Measurements from ENCODE around the gene CADM3.

CADM3 gene

DNA sequence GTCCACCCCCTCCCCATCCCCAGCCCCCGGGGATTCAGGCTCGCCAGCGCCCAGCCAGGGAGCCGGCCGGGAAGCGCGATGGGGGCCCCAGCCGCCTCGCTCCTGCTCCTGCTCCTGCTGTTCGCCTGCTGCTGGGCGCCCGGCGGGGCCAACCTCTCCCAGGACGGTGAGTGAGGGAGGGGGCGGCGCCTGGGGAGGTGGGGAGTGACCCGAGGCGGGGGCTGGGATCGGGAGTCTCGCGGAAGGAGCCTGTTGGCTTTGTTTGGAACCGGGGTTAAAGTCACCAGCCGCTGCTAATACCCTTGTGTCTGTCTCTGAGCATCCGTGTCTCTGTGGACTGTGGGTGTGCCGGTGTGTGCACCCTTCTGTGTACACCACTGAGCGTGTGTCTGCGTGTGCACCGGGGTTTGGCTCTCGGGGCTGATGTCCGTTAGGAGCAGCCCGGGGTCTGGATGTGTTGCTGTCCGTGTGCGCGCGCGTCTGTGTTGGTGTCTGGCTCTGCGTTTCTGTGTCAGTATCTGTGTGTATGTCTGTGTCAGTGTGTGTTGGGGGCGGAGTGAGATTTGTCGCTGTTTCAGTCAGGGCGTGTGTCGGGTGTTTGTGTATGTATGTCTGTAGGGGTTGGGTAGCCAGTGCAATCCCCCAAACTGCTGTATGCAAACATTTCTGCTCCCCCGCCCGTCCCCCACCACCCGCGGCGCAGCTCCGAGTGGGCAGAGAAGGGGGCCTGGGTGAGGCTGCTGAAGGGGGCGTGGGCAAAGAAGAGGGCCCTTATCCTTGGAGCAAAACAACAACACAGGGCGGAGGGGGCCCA is 480 bp downstream of the CADM3 start:
- H3K27ac ChIP-seq: peak overlapping the region in 2 of 21 experiments; percentile 49
- H3K4me3 ChIP-seq: peak overlapping the region in 3 of 7 experiments; percentile 8 to 30 (median 12)

DNA sequence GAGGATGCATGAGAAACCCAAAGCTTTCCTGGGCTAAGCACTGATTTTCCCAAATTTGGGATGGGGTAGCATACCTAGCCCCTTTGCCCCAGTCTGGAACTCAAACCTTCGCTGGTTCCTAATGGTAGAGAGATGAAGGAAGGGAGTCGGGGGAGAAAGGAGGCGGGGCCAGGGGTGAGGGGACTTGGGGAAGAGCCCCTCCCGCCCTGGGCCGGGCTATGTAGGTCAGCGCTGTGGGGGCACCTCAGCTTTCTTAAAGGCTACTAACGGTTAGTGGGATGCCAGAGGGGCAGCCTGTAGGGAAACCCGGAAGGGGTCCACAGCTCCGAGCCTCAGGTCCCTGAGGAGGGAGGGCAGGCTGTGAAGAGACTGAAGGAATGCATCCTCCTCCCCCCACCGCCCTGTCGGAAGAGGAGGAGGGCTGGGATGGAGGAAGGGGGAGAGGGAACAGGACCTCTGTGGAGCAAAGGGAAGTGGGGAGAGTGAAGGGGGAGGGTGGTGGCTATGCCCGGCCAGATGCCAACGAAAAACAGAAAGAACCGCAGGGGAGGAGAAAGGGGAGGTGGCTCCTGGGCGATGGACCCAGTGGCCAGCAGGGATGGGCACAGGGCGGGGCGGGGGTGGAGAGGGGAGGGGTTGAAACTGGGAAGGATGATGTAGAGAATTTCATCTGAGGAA is 1.3 kb downstream of the CADM3 start:
- Histone ChIP-seq H3K4me3 (peak overlapping the region in 3 of 7 experiments; percentile 8 to 14 (median 12)), H3K27ac (no peak overlapping the region)

DNA sequence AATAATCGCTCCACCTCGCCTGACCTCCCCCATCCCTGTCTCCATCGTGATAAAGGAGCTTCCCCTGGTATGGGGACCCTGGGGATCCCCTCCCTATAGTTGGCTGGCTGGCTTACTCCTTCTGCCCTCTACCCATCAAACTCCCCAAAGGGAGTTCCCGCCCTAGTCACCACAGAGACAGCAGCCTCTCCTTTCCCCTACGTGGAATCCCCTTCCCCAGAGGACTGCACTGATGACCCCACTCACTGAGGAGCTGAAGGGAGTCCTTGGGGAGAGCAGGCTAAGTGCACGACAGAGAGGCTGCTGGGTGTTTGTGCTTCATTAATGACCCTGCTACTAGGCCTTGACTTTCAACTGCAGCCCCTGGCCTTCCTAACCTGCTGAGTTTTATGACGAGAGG is 1.9 kb downstream of the CADM3 start:
- Histone ChIP-seq H3K27ac (no peak overlapping the region), H3K4me3 (no peak overlapping the region)

DNA sequence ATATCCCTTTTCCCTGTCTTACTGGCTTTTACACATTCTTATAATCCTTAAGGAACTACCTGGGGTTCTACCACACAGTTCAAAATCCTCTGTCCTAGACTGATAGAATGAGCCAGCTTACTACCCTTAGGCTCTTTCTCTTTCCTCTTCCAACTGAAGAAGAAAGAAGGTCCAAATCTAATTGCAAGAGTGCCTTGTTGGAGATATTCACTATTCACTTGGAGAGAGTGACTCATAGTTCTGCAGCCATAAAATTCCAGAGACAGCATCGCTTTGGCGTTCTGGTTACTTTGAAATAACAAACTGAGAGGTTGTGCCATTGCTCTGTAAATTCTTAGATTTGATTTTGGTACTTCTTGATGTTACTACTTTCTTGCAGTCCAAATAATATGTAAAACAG is 4.2 kb downstream of the CADM3 start:
- H3K4me3 ChIP-seq: no peak overlapping the region
- no peak overlapping the region for H3K27ac ChIP-seq

DNA sequence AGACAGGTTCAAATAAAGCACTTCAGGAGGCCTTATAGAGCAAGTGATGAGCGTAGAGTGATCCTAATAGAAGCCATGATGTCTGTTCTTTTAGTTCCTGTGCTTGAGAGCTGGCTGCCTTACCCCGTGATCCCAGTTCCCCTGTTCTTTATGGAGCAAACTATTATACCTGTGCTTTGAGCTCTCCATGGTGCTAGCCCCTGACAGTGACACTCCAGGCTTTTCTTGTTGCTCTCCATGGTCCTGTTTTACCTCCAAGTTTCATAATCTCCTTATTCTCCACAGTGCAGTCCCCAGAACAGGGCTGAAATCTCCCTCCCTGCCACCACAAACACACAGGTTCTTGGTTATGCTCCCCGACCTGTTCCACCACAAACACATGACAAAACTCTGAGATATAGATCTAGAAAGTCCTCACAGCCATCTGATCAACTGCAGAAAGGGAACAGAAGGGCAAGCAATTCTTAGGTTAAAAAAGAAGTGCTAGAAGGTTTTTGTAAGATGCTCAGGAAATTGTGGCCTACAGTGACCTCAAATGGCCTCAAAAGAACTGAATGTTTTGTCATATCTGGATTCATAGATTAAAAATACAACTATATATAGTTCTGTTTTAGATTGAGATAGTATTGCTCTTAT is 6.0 kb downstream of the CADM3 start:
- Histone ChIP-seq H3K4me3 (no peak overlapping the region), H3K27ac (no peak overlapping the region)

DNA sequence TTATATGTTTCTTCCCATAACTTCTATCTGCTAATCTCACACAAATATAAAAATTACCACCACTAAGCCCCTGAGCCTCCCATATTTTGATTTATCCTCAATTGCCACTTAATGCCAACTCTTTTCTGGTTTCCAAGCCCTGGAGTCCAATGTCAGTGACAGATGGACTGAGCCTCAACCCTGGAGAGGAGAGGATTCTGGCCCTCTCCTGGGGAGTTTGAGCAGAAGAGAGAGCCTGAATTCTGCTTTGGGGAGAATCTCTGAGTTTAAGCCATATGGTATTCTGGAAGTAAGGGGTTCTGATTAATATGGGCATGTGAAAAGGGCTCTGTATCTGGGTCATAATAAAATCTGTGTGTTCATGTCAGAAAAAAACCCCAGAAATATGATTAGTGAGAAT is 8.5 kb downstream of the CADM3 start:
- H3K4me3 ChIP-seq: no peak overlapping the region
- no peak overlapping the region for H3K27ac ChIP-seq

DNA sequence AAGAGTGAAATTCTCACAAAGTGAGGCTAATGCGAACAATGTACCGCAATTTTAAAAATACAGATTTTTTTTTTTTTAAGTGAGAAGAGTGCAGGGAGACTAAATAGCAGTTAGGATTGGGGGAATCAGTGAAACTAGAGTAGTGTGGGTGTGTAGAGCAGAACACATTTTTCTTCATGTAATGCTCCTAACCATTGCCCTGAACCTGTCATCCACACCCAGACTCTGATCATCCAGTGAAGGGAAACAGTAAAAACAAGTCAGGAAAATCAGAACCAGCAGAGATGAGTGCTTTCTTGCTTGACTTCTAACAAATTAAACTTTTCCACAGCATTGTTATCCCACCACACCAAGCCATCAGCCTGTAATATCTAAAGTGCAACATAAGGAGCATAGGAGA is 9.1 kb downstream of the CADM3 start:
- no peak overlapping the region for H3K4me3 ChIP-seq

DNA sequence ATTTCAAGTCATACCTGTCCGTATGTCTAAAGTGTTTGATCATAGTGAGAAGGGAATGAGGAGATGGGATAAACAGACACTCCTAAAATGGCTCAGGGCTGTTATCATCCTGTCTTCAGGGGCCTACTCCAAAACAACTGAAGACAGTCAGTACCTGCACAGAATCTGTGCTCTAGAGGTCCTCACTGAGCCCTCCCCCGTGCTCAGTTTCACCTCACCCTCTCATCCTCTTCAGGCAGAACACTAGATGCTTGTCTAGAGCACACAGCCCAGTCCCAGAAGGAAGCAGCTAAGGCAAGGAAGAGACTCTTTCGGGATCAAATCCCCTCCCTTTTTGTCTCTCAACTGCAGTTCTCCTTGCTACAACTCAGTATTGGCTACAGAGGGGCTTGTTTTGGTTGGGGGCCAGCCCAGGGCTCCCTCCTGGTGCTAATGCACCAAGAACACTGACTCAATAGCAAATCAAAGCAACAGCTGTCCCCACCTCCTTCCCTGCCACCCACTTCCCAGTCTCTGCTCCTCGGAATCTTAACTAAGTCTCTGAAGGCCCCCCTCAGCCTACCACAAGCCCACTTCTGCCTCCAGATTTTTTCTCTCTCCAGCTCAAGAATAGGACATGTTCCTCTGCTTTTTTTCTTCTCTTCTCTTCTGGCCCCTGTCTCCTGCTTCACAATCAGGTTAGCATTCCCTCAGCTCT is 10.1 kb downstream of the CADM3 start:
- H3K27ac ChIP-seq: no peak overlapping the region
- H3K4me3 ChIP-seq: no peak overlapping the region

More for the DNA sequence above, 9.1 kb downstream of the CADM3 start:
- H3K27ac ChIP-seq: no peak overlapping the region

DNA sequence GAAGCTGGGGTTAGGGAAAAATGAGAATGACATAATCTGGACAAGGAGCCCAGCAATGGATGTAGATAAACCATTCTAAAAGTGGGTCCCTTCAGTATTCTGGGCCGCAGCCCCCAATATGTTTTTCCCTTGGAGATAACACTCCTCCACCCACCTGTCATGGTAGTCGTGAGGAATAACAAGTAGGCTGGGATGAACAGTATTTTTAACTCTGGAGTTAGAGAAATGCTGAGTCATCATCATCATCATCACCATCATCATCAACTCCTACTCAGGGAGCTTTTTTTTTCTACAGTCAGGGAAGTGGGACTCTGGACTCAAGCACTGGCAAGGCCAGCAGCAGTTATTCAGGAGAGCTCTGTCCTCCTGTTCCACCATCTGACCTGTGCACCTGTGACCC is 12.8 kb downstream of the CADM3 start:
- H3K27ac ChIP-seq: no peak overlapping the region
- no peak overlapping the region for H3K4me3 ChIP-seq

DNA sequence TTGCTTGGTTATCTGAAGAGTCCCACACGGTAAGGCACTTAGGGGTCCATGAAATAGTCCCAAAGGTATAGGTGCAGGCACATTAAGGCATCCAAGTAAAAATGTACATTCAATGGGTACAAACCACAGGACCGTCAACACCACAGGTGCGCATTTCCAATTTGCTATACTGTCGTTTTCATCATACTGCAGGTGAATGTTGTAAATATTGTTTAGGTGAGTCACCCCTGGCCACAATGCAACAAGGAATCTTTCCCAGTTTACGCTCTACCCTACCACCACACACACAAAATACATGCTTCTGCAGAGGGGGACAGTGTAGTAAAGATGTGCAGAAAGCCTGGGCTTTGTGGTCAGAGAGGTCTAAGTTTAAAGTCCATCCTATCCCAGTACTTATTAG is 13.7 kb downstream of the CADM3 start:
- Histone ChIP-seq H3K27ac (no peak overlapping the region), H3K4me3 (no peak overlapping the region)

DNA sequence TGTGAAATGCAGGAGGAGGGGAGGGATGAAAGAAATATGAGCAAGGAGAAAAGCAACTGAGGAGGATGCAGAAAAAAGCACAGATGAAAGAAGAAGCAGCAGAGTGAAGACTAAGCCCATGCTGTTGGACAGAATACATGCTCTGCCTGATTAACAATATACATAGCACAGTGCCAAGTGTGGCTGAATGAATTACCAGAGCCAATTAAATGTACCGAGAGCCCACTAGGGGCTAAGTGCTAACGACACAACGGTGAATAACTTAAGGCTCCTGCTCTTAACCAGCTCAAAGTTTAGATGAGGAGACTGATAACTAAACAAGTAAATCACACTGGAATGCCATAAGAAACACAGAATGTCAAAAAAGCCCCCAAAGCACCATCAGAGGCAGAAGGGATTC is 15.6 kb downstream of the CADM3 start:
- Histone ChIP-seq H3K4me3 (no peak overlapping the region), H3K27ac (no peak overlapping the region)

DNA sequence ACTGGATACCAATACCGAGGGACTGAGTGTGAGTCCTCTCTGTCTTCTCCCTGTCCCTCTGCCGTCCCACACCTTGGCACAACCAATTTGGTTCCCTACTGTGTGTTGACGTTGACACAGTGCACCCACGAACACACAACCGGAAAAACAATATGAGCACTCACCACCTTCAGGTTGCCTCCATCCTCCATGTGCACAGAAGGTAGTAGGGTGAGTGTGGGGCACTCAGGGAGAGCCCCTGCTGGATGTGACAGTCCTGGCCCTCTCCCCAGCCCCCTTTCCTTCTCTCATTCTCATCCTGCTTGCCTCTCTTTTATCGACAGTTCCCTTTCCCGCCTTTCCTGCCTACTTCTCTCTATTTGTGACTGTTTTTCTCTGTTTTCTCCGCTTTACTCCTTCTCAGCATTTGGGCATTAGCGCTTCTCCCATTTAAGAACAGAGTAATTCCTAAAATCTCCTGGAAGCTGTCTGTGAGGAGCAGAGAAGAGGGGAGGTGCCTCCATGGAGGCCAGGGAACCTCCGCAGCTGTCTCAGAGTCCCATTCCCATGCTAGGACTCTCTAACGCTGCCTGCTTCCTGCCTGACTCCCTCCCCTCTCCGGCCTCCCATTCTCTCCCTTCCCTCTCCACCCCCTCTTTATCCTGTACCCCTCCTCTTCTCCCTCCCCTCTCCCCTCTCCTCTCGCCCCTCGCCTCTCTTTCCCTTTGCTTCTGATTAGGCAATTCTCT is 16.4 kb downstream of the CADM3 start:
- H3K27ac ChIP-seq: peak overlapping the region in 1 of 21 experiments; percentile 34
- H3K4me3 ChIP-seq: peak overlapping the region in 4 of 7 experiments; percentile 6 to 27 (median 14)

DNA sequence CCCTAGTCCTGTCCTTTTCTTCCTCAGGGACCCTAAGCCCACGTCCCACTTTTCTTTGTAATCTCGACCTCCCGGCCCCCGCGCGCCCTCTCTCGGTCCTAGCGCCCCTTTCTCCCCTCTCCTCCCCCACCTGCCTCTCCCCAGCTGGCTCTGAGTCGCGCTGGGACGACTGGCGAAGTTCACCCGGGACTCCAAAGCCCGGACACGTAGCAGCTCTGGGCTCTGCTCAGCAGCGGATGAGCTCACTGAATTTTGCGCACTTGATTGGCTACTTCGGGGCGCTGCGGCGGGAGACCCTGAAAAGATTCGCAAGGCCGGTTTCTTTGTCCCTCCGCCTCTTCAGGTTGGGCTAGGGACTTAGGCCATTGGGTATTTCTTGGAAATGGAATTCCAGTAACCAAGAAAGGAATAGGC is 17.0 kb downstream of the CADM3 start:
- Histone ChIP-seq H3K27ac (peak overlapping the region in 1 of 21 experiments; percentile 34), H3K4me3 (peak overlapping the region in 4 of 7 experiments; percentile 6 to 27 (median 14))

DNA sequence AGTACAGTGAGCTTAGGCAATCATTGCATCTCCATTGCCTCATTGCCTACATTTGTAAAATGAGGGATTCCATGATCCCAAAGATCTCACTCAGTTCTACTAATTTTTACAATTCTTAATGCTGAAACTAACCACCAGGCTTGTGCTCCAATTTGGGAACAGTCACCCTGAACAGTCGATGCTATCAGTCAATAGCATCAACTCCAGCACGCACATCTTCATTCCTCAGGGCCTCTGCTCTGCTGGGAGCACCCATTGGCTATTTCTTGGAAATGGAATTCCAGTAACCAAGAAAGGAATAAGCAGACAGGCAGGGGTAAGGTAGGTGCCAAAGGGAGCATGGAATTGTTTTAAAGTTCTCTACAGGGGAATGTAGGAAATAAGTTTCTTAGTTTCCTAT is 19.0 kb downstream of the CADM3 start:
- Histone ChIP-seq H3K4me3 (no peak overlapping the region), H3K27ac (no peak overlapping the region)

DNA sequence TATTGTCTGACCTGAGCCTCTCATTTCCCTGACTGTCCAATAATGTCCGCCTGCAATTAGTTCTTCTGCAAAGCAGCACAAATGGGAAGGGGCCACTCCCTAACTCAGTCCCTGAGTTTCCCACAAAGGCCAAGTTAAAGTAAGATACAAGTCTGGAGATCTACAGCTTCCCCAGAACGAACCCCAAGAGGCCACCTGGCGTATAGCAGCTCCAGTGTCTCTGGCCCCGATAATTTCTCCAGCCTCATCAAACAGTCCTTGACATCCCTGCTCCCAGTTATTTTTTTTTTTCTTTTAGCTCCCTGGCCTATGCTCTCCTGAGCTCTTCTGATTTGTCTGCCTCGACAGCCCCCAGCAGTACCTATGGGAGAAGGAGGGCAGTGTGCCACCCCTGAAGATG is 25.1 kb downstream of the CADM3 start:
- Histone ChIP-seq H3K27ac (no peak overlapping the region), H3K4me3 (no peak overlapping the region)

DNA sequence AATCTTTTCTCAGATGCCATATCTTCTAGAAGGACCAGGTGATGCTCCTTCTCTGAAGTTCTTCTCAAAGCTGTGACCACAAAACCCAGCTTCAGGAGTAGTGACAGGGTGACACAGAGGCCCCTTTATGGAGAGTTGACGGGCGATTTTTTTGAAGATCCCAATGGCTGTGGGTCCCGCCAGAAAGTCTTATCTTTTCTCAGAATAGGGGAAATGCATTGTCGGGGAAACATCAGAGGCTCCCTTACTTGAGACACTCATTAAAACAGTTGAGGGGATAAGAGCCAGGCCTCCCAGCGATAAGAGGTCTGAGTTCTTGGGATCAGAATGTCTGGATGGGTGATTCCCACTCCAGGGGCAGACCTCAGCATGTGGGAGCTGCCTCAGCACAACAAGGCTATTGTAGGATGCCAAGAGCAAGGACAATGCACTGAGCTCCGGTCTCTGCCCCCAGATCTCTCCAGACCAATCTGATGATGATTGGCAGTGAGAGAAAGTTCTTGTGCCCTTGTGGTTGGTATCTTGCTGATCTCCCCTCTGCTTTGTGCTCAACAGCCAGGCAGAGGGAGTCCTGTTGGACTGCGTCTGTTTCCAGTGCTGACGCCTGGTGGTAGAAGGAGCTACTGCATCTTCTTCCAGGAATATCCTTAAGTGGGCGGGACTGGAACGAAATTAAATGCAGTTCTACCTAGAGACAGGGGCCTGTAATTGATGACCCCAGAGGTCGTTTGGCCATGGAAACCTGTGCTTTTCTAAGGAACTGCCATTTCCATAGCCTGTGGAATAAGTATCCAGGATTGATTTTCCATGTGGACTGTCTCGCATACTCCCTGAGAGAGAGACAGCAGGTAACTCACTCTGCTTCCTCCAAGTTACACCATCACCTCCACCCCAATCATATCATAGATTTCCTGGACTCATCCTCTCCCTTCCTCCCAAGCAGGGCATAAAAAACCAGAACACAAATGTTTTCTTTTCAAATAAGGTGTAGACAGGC is 26.4 kb downstream of the CADM3 start:
- no peak overlapping the region for H3K4me3 ChIP-seq
- H3K27ac ChIP-seq: no peak overlapping the region

DNA sequence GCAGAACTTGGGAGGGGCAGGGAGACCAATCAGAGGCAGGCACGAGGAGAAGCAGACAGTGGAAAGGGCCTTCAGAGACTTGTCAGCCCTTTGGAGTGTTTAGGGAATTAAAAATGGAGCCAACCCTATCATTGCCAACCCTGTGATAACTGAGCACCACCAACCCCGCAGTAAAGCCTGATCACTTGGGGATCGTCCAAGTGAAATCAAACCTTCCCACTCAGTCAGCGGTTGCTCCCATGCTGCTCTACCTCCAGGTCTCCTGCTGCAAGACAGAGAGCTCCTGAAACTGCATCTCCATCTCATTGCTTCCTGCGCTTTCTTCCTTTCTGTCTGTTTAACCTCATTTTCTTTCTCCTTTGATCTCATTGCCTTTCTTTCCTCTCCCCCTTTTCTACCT is 28.5 kb downstream of the CADM3 start:
- Histone ChIP-seq H3K4me3 (no peak overlapping the region), H3K27ac (no peak overlapping the region)

DNA sequence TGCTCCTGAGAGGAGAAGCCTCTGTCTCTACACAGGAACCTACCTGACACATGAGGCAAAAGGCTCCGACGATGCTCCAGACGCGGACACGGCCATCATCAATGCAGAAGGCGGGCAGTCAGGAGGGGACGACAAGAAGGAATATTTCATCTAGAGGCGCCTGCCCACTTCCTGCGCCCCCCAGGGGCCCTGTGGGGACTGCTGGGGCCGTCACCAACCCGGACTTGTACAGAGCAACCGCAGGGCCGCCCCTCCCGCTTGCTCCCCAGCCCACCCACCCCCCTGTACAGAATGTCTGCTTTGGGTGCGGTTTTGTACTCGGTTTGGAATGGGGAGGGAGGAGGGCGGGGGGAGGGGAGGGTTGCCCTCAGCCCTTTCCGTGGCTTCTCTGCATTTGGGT is 29.4 kb downstream of the CADM3 start:
- Histone ChIP-seq H3K27ac (no peak overlapping the region), H3K4me3 (no peak overlapping the region)

All from skin epidermis (tissue), 12 donors.